H1 (cell line): ENCODE measurements around the gene MARCHF9. TPM values are rescaled to one million over a fixed set of nuclear protein-coding genes. Genes with fewer than 3 reads are reported as not detected.
A peak's percentile ranks its signal among the peaks of the same experiment; 100 is the strongest.

Experiments used
- CBX8 ChIP-seq: fragments of 300-800, 300-1000 bp; sonication (generic); IDR thresholded peaks from 2 replicates; pipeline ENCODE4 v1.7.1; 2016; ENCODE audit warnings: low read depth, low read length, borderline replicate concordance
- CEBPB ChIP-seq: IDR thresholded peaks from 2 replicates; pipeline ENCODE4 v1.6.1; 2012; ENCODE audit warnings: low read depth, low read length
- CHD1 ChIP-seq: IDR thresholded peaks from 2 replicates; pipeline ENCODE4 v1.6.1; 2012; ENCODE audit warnings: low read depth, low read length, improper control_type of control experiment
- CREB1 ChIP-seq: IDR thresholded peaks from 2 replicates; pipeline ENCODE4 v1.6.1; 2012; ENCODE audit warnings: inconsistent platforms
- CTBP2 ChIP-seq: IDR thresholded peaks from 2 replicates; pipeline ENCODE4 v1.7.0; 2011; ENCODE audit warnings: borderline replicate concordance, mild to moderate bottlenecking, moderate library complexity, mixed read lengths, low read length; ENCODE audit not compliant: insufficient read depth, insufficient read length
- EGR1 ChIP-seq: IDR thresholded peaks from 2 replicates; pipeline ENCODE4 v1.6.1; 2011; ENCODE audit warnings: low read depth, low read length, borderline replicate concordance
- EZH2 ChIP-seq: fragments of 200-600 bp; sonication (generic); IDR thresholded peaks from 2 replicates; pipeline ENCODE4 v1.7.1; 2012; ENCODE audit warnings: low read depth, mild to moderate bottlenecking, moderate library complexity, low read length, inconsistent platforms; ENCODE audit not compliant: severe bottlenecking
- HDAC6 ChIP-seq: IDR thresholded peaks from one replicate; pipeline ENCODE4 v1.7.1; 2012; ENCODE audit warnings: low read depth, mild to moderate bottlenecking, inconsistent platforms, low read length, moderate library complexity
- KDM1A ChIP-seq: fragments of 200-600, 300-600 bp; sonication (generic); IDR thresholded peaks from 2 replicates; pipeline ENCODE4 v1.7.1; 2016; ENCODE audit warnings: mild to moderate bottlenecking, low read length, borderline replicate concordance
- KDM4A ChIP-seq: IDR thresholded peaks from one replicate; pipeline ENCODE4 v1.7.1; 2012; ENCODE audit warnings: low read depth, mild to moderate bottlenecking, moderate library complexity, low read length, inconsistent platforms; ENCODE audit not compliant: severe bottlenecking
- MAFK ChIP-seq: IDR thresholded peaks from 2 replicates; pipeline ENCODE4 v1.6.1; 2012; ENCODE audit warnings: low read depth, mild to moderate bottlenecking, improper control_type of control experiment, low read length
- NRF1 ChIP-seq: IDR thresholded peaks from 2 replicates; pipeline ENCODE4 v1.6.1; 2011; ENCODE audit warnings: mild to moderate bottlenecking, low read depth, low read length, improper control_type of control experiment
- RAD21 ChIP-seq, 2 experiments: IDR thresholded peaks in 1 of 2; conservative IDR thresholded peaks in 1 of 2; 2 replicates each; pipeline ENCODE4 v1.6.1; 2011; ENCODE audit warnings: low read depth in 2 of 2, low read length in 2 of 2, improper control_type of control experiment in 1 of 2, inconsistent platforms in 1 of 2, mild to moderate bottlenecking in 1 of 2, moderate library complexity in 1 of 2
- SIX5 ChIP-seq: IDR thresholded peaks from 2 replicates; pipeline ENCODE4 v1.6.1; 2011; ENCODE audit warnings: mild to moderate bottlenecking, low read depth, low read length
- SP1 ChIP-seq: IDR thresholded peaks from 2 replicates; pipeline ENCODE4 v1.6.1; 2011; ENCODE audit warnings: low read depth, low read length
- SP2 ChIP-seq: IDR thresholded peaks from 2 replicates; pipeline ENCODE4 v1.6.1; 2012; ENCODE audit warnings: mild to moderate bottlenecking, low read length, inconsistent platforms
- TEAD4 ChIP-seq: IDR thresholded peaks from 2 replicates; pipeline ENCODE4 v1.6.1; 2012; ENCODE audit warnings: low read depth, low read length, inconsistent platforms, mixed read lengths
- polyA plus RNA-seq, 7 experiments: library from polyadenylated mRNA; depleted of rRNA in 3 of 7; stranded (reverse) in 5 of 7; unstranded in 2 of 7; fragments of >200 nt in 5 of 7; fragments of 200-250 nt in 2 of 7; gene quantifications; 1 replicate in 5 of 7; 2 replicates in 1 of 7; 4 replicates in 1 of 7; pipeline versions ENCODE4 v1.2.1 to v1.2.3, GENCODE V29; 2011 to 2013; ENCODE audit warnings: missing spikeins in 2 of 7, mixed read lengths in 2 of 7
- total RNA-seq: library from RNA; stranded (reverse); fragmentation: NEBNext Ultra II Directional; extraction: Animal tissue kit (Norgen Biotek cat#: 25700); gene quantifications from 2 replicates; pipeline ENCODE4 v1.2.1, GENCODE V29; 2021
- TF ChIP-seq, protein P1 (sequence below), 3 experiments: IDR thresholded peaks; 1 replicate in 2 of 3; 2 replicates in 1 of 3; pipeline versions ENCODE4 v1.5.1 to v1.6.1; 2011; ENCODE audit warnings: low read length in 3 of 3, mild to moderate bottlenecking in 3 of 3, inconsistent platforms in 2 of 3, low read depth in 1 of 3, moderate library complexity in 1 of 3; ENCODE audit not compliant: insufficient read depth in 1 of 3; ENCODE audit errors: control extremely low read depth in 1 of 3
- TF ChIP-seq, protein P2 (sequence below): IDR thresholded peaks from 2 replicates; pipeline ENCODE4 v1.6.1; 2012; ENCODE audit warnings: low read length, inconsistent platforms
- TF ChIP-seq, protein P3 (sequence below): IDR thresholded peaks from 2 replicates; pipeline ENCODE4 v1.6.1; 2012; ENCODE audit warnings: inconsistent platforms

MARCHF9 gene
- total and polyA plus RNA-seq, 2 of the 8 experiments (the other 6 are each of a cell fraction or from before 2014, with no cell fraction given), result 6.4 to 7.8 TPM

DNA sequence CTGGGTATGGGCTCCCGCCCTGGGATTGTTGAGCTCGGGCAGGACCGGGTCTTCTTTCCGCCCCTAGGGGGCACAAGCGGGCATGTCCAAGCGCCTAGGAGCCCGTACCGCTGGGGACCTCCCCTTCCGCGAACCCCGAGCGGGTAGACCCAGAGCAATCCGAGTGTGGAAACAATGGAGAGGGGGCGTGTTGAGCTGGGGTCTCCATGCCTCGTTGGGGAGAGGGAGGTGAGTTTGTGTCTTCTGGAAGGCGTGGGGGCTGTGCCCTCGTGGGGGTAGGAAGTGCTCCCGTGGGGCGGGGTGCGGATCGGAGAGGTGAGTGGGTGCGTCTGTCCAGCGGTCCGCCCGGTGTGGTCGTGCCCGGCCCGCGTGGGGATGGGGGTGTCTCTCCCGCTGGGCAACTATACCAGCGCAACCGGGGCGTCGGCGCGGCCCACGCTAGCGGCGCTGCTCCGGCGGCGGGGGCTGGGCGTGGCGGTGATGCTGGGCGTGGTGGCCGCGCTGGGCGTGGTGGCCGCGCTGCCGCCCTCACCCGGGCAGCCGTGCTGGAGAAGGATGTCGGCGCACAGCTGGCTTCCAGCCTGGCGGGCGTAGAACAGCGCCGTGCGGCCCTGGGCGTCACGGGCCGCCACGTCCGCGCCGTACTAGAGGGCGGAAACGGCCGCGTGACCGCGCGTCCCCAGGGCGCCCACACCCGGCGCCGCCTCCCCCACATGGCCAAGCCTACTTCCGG lies 28.6 kb upstream of the MARCHF9 start (continued):
- TF ChIP-seq NRF1, result no peak
- TF ChIP-seq HDAC6, result no peak
- TF ChIP-seq CEBPB, result no peak
- TF ChIP-seq TEAD4, result no peak
- no peak for TF ChIP-seq CHD1
- no peak for TF ChIP-seq CREB1
- no peak for TF ChIP-seq EGR1
- no peak for TF ChIP-seq CBX8
- TF ChIP-seq, protein P1, sequence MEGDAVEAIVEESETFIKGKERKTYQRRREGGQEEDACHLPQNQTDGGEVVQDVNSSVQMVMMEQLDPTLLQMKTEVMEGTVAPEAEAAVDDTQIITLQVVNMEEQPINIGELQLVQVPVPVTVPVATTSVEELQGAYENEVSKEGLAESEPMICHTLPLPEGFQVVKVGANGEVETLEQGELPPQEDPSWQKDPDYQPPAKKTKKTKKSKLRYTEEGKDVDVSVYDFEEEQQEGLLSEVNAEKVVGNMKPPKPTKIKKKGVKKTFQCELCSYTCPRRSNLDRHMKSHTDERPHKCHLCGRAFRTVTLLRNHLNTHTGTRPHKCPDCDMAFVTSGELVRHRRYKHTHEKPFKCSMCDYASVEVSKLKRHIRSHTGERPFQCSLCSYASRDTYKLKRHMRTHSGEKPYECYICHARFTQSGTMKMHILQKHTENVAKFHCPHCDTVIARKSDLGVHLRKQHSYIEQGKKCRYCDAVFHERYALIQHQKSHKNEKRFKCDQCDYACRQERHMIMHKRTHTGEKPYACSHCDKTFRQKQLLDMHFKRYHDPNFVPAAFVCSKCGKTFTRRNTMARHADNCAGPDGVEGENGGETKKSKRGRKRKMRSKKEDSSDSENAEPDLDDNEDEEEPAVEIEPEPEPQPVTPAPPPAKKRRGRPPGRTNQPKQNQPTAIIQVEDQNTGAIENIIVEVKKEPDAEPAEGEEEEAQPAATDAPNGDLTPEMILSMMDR (IDR thresholded peaks at IDR 0.05; ENCODE audit: control extremely low read depth in 1 of 3, insufficient read depth in 1 of 3, low read depth in 1 of 3, low read length in 3 of 3), result peak; percentile 70 to 85 (median 81)
- no peak for TF ChIP-seq SIX5
- no peak for TF ChIP-seq KDM1A
- no peak for TF ChIP-seq SP2
- TF ChIP-seq, protein P2, sequence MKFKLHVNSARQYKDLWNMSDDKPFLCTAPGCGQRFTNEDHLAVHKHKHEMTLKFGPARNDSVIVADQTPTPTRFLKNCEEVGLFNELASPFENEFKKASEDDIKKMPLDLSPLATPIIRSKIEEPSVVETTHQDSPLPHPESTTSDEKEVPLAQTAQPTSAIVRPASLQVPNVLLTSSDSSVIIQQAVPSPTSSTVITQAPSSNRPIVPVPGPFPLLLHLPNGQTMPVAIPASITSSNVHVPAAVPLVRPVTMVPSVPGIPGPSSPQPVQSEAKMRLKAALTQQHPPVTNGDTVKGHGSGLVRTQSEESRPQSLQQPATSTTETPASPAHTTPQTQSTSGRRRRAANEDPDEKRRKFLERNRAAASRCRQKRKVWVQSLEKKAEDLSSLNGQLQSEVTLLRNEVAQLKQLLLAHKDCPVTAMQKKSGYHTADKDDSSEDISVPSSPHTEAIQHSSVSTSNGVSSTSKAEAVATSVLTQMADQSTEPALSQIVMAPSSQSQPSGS, result no peak
- TF ChIP-seq EZH2, result no peak
- no peak for TF ChIP-seq CTBP2
- TF ChIP-seq RAD21 (IDR thresholded peaks at IDR 0.05 in 1 of 2, conservative IDR thresholded peaks at IDR 0.05 in 1 of 2; ENCODE audit: low read depth in 2 of 2, low read length in 2 of 2), result peak; percentile 43 to 63; a peak in 3 of 4 replicates
- TF ChIP-seq, protein P3, sequence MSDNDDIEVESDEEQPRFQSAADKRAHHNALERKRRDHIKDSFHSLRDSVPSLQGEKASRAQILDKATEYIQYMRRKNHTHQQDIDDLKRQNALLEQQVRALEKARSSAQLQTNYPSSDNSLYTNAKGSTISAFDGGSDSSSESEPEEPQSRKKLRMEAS, result no peak; the same call in 1 of the 2 replicates
- TF ChIP-seq SP1, result no peak
- peak; percentile 88 for TF ChIP-seq KDM4A
- no peak for TF ChIP-seq MAFK
